Liver (tissue), 9 donors: ENCODE measurements around the gene SIK3. TPM values are rescaled to one million over a fixed set of nuclear protein-coding genes. Genes with fewer than 3 reads are reported as not detected.

Experiments used
- DNase-seq: peaks from one replicate; pipeline ENCODE4 v3.0.0-alpha.2; 2017; ENCODE audit warnings: low spot score
- H3K27ac ChIP-seq, 2 donors: one replicate each; pipeline ENCODE4 v1.7.0; 2013; ENCODE audit warnings: inconsistent platforms in 2 of 2, low read length in 2 of 2, control low read depth in 1 of 2, low read depth in 1 of 2, mild to moderate bottlenecking in 1 of 2
- H3K27me3 ChIP-seq, 4 donors: one replicate each; pipeline versions ENCODE4 v1.6.1 to v1.7.0; 2013; ENCODE audit warnings: low read length in 3 of 4, inconsistent platforms in 1 of 4, mild to moderate bottlenecking in 1 of 4, moderate library complexity in 1 of 4; ENCODE audit not compliant: control insufficient read depth in 4 of 4, insufficient read depth in 4 of 4
- H3K36me3 ChIP-seq, 4 donors: one replicate each; pipeline versions ENCODE4 v1.6.1 to v1.7.0; 2013; ENCODE audit warnings: low read length in 3 of 4, mild to moderate bottlenecking in 3 of 4, low read depth in 1 of 4, moderate library complexity in 1 of 4; ENCODE audit not compliant: control insufficient read depth in 4 of 4, insufficient read depth in 3 of 4
- H3K4me1 ChIP-seq, 4 donors: one replicate each; pipeline versions ENCODE4 v1.6.1 to v1.7.0; 2013; ENCODE audit warnings: low read length in 3 of 4, mild to moderate bottlenecking in 3 of 4, moderate library complexity in 1 of 4; ENCODE audit not compliant: control insufficient read depth in 4 of 4, insufficient read depth in 4 of 4
- H3K4me3 ChIP-seq, 3 donors: one replicate each; pipeline versions ENCODE4 v1.6.1 to v1.7.0; 2013; ENCODE audit warnings: low read length in 3 of 3, control low read depth in 1 of 3, low read depth in 1 of 3, mild to moderate bottlenecking in 1 of 3
- H3K9ac ChIP-seq, 2 donors: one replicate each; pipeline ENCODE4 v1.7.0; 2013; ENCODE audit warnings: low read length in 2 of 2, mild to moderate bottlenecking in 2 of 2, moderate library complexity in 2 of 2, control low read depth in 1 of 2, low read depth in 1 of 2
- H3K9me3 ChIP-seq, 4 donors: one replicate each; pipeline versions ENCODE4 v1.6.1 to v1.7.0; 2013; ENCODE audit warnings: low read length in 3 of 4; ENCODE audit not compliant: control insufficient read depth in 4 of 4
- EGR1 ChIP-seq, 2 donors: IDR thresholded peaks; 2 replicates each; pipeline ENCODE4 v1.6.1; 2016 to 2018; ENCODE audit warnings: antibody characterized with exemption in 2 of 2, low read depth in 2 of 2
- FOXA2 ChIP-seq: IDR thresholded peaks from 2 replicates; pipeline ENCODE4 v1.6.1; 2016; ENCODE audit warnings: antibody characterized with exemption
- GABPA ChIP-seq, 2 donors: IDR thresholded peaks in 1 of 2; conservative IDR thresholded peaks in 1 of 2; 2 replicates each; pipeline ENCODE4 v1.6.1; 2016; ENCODE audit warnings: antibody characterized with exemption in 2 of 2, mild to moderate bottlenecking in 1 of 2, moderate library complexity in 1 of 2
- HNF4A ChIP-seq, 2 donors: conservative IDR thresholded peaks; 2 replicates each; pipeline ENCODE4 v1.6.1; 2016; ENCODE audit warnings: antibody characterized with exemption in 2 of 2, mild to moderate bottlenecking in 2 of 2
- JUND ChIP-seq, 2 donors: IDR thresholded peaks; 2 replicates each; pipeline ENCODE4 v1.6.1; 2016; ENCODE audit warnings: antibody characterized with exemption in 2 of 2
- NR2F2 ChIP-seq: IDR thresholded peaks from 2 replicates; pipeline ENCODE4 v1.6.1; 2016; ENCODE audit warnings: antibody characterized with exemption
- RAD21 ChIP-seq, 2 donors: IDR thresholded peaks; 2 replicates each; pipeline ENCODE4 v1.6.1; 2016; ENCODE audit warnings: antibody characterized with exemption in 2 of 2, mild to moderate bottlenecking in 2 of 2
- RXRA ChIP-seq, 2 donors: IDR thresholded peaks; 2 replicates each; pipeline ENCODE4 v1.6.1; 2017 to 2018; ENCODE audit warnings: antibody characterized with exemption in 2 of 2, mild to moderate bottlenecking in 1 of 2
- YY1 ChIP-seq: IDR thresholded peaks from 2 replicates; pipeline ENCODE4 v1.6.1; 2016; ENCODE audit warnings: antibody characterized with exemption, mild to moderate bottlenecking
- WGBS: extraction: QIAGEN DNeasy Blood & Tissue Kit; methylation state at CpG from one replicate; pipeline ENCODE4 v1.1.7; 2013; 5-methylcytosine and 5-hydroxymethylcytosine counted together
- polyA plus RNA-seq, 2 donors: library from polyadenylated mRNA; stranded (reverse) in 1 of 2; unstranded in 1 of 2; fragments of 200-250 nt in 1 of 2; fragments of >200 nt in 1 of 2; fragmentation: Nextera tagmentation in 1 of 2; extraction: Ambion mirVana in 1 of 2; gene quantifications; one replicate each; pipeline versions ENCODE4 v1.2.1 to v1.2.3, GENCODE V29; 2013 to 2015
- total RNA-seq, 2 donors: library from RNA; depleted of rRNA; stranded (reverse); fragments of >200 nt; gene quantifications; one replicate each; pipeline ENCODE4 v1.2.3, GENCODE V29; 2014
- TF ChIP-seq, protein P1 (sequence below): IDR thresholded peaks from 2 replicates; pipeline ENCODE4 v1.6.1; 2016; ENCODE audit warnings: antibody characterized with exemption, mild to moderate bottlenecking
- TF ChIP-seq, protein P2 (sequence below): fragments of 150-350 bp; IDR thresholded peaks from 2 replicates; pipeline ENCODE4 v1.5.1; 2017; ENCODE audit warnings: improper control_type of control experiment, low read depth, low read length; ENCODE audit not compliant: missing input control
- TF ChIP-seq, protein P3 (sequence below): IDR thresholded peaks from 2 replicates; pipeline ENCODE4 v1.6.1; 2016; ENCODE audit warnings: antibody characterized with exemption
- donor health status: healthy.
- donor health status: healthy.
- donor health status: healthy.
- donor health status: healthy.
- donor health status: healthy.

The SIK3 gene
- total and polyA plus RNA-seq, 4 donors: 6.9 to 52.4 (median 14.4) TPM

DNA sequence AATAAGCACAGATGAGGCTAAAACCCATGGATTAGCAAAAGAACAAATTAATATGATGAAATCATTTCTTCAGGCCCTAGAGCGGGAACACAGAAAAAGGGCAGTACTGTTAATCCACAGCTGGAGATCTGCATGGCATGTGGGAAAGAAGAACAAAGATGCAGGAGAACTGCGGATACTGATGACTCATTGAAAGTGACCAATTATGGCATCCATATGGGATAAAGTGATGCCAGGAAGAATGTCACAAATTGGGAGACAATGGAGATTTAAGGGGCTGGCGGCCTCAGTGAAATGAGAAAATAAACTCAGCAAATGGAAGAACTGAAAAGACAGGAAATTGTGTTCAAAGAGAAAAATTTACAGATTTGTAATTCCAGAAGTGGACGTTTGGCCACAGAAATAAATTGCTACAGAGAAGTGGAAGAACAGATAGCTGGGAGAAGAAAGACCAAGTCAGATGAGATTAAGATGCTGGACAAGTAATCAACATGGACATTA lies 39.4 kb downstream of the SIK3 start:
- Histone ChIP-seq H3K4me1 (peaks cover 2 to 15% (median 11%) of the 10 kb centered on the region in 4 donors), H3K27me3 (no peaks in the 10 kb centered on the region), H3K9me3 (no peaks in the 10 kb centered on the region), H3K4me3 (no peak overlapping the region), H3K27ac (no peak overlapping the region), H3K9ac (no peak overlapping the region), H3K36me3 (no peaks in the 10 kb centered on the region)
- TF ChIP-seq, protein P1, sequence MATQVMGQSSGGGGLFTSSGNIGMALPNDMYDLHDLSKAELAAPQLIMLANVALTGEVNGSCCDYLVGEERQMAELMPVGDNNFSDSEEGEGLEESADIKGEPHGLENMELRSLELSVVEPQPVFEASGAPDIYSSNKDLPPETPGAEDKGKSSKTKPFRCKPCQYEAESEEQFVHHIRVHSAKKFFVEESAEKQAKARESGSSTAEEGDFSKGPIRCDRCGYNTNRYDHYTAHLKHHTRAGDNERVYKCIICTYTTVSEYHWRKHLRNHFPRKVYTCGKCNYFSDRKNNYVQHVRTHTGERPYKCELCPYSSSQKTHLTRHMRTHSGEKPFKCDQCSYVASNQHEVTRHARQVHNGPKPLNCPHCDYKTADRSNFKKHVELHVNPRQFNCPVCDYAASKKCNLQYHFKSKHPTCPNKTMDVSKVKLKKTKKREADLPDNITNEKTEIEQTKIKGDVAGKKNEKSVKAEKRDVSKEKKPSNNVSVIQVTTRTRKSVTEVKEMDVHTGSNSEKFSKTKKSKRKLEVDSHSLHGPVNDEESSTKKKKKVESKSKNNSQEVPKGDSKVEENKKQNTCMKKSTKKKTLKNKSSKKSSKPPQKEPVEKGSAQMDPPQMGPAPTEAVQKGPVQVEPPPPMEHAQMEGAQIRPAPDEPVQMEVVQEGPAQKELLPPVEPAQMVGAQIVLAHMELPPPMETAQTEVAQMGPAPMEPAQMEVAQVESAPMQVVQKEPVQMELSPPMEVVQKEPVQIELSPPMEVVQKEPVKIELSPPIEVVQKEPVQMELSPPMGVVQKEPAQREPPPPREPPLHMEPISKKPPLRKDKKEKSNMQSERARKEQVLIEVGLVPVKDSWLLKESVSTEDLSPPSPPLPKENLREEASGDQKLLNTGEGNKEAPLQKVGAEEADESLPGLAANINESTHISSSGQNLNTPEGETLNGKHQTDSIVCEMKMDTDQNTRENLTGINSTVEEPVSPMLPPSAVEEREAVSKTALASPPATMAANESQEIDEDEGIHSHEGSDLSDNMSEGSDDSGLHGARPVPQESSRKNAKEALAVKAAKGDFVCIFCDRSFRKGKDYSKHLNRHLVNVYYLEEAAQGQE: no peak
- TF ChIP-seq, protein P2, sequence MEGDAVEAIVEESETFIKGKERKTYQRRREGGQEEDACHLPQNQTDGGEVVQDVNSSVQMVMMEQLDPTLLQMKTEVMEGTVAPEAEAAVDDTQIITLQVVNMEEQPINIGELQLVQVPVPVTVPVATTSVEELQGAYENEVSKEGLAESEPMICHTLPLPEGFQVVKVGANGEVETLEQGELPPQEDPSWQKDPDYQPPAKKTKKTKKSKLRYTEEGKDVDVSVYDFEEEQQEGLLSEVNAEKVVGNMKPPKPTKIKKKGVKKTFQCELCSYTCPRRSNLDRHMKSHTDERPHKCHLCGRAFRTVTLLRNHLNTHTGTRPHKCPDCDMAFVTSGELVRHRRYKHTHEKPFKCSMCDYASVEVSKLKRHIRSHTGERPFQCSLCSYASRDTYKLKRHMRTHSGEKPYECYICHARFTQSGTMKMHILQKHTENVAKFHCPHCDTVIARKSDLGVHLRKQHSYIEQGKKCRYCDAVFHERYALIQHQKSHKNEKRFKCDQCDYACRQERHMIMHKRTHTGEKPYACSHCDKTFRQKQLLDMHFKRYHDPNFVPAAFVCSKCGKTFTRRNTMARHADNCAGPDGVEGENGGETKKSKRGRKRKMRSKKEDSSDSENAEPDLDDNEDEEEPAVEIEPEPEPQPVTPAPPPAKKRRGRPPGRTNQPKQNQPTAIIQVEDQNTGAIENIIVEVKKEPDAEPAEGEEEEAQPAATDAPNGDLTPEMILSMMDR: no peak
- TF ChIP-seq RAD21 (IDR thresholded peaks at IDR 0.05) (no peak), NR2F2 (no peak), HNF4A (conservative IDR thresholded peaks at IDR 0.05) (no peak)
- no peak for DNase-seq
- 81% methylated on average over 4 of the region's 4 CpGs for WGBS

DNA sequence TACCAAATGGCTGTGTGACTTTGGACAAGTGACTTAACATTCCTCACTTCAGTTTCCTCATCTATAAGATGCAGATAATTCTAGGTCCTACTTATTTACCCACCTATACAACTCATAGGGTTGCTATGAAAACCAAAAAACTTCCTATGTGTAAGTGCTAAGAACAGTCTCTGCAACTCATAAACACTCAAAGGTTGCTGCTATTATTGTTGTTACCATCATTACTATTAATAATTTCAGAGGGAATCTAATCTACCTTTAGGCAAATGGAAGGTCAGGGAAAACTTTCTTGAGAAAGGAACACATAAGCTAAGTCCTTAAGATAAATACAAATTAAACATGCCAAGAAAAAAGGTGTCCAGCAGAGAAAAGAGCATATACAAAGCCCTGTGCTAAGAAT lies 40.5 kb downstream of the SIK3 start:
- Histone ChIP-seq H3K4me3 (no peak overlapping the region), H3K27me3 (no peaks in the 10 kb centered on the region), H3K9ac (no peak overlapping the region), H3K36me3 (no peaks in the 10 kb centered on the region), H3K27ac (no peak overlapping the region), H3K4me1 (peaks cover 2 to 9% (median 5%) of the 10 kb centered on the region in 4 donors), H3K9me3 (no peaks in the 10 kb centered on the region)
- no peak for DNase-seq
- TF ChIP-seq, protein P3, sequence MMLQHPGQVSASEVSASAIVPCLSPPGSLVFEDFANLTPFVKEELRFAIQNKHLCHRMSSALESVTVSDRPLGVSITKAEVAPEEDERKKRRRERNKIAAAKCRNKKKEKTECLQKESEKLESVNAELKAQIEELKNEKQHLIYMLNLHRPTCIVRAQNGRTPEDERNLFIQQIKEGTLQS: no peak
- no peak for TF ChIP-seq FOXA2
- TF ChIP-seq RAD21 (IDR thresholded peaks at IDR 0.05): no peak
- no peak for TF ChIP-seq YY1

DNA sequence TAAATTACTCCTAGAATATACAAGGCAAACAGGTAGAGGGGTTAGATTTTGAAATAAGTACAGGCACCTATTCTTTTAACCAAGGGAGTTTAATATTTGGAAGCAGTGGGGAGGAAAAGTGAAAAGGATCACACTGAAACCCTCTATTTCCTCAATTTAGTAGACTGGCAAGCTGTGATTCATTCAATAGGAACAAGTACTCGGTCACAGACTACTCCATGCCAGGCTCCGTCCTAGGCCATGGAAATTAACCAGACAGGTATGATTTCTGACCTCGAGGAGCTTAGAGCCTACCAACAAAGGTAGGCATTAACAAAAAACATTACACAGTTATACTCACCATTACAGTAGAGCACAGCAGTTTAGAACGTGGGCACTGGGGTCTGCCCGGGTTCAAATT lies 40.9 kb downstream of the SIK3 start:
- 92% methylated on average over 5 of the region's 5 CpGs for WGBS
- H3K27me3 ChIP-seq: no peaks in the 10 kb centered on the region
- TF ChIP-seq GABPA (IDR thresholded peaks at IDR 0.05 in 1 of 2, conservative IDR thresholded peaks at IDR 0.05 in 1 of 2) (no peak), RXRA (IDR thresholded peaks at IDR 0.05) (no peak), JUND (IDR thresholded peaks at IDR 0.05) (no peak), YY1 (no peak), EGR1 (IDR thresholded peaks at IDR 0.05; ENCODE audit: low read depth in 2 of 2) (no peak), FOXA2 (no peak), NR2F2 (no peak)
- TF ChIP-seq, protein P3: no peak
- no peak overlapping the region for H3K27ac ChIP-seq
- no peak for DNase-seq
- H3K4me1 ChIP-seq: peaks cover 0 to 9% (median 5%) of the 10 kb centered on the region in 4 donors
- no peaks in the 10 kb centered on the region for H3K36me3 ChIP-seq
- H3K9me3 ChIP-seq: no peaks in the 10 kb centered on the region
- no peak overlapping the region for H3K4me3 ChIP-seq
- H3K9ac ChIP-seq: no peak overlapping the region
